Measurements from ENCODE around the gene RPS26.
"Not testable (repeated sequence)": the region's sequence is repeated elsewhere in the genome, so short reads cannot be mapped to it uniquely, and the experiment has no call there.

The RPS26 gene

DNA sequence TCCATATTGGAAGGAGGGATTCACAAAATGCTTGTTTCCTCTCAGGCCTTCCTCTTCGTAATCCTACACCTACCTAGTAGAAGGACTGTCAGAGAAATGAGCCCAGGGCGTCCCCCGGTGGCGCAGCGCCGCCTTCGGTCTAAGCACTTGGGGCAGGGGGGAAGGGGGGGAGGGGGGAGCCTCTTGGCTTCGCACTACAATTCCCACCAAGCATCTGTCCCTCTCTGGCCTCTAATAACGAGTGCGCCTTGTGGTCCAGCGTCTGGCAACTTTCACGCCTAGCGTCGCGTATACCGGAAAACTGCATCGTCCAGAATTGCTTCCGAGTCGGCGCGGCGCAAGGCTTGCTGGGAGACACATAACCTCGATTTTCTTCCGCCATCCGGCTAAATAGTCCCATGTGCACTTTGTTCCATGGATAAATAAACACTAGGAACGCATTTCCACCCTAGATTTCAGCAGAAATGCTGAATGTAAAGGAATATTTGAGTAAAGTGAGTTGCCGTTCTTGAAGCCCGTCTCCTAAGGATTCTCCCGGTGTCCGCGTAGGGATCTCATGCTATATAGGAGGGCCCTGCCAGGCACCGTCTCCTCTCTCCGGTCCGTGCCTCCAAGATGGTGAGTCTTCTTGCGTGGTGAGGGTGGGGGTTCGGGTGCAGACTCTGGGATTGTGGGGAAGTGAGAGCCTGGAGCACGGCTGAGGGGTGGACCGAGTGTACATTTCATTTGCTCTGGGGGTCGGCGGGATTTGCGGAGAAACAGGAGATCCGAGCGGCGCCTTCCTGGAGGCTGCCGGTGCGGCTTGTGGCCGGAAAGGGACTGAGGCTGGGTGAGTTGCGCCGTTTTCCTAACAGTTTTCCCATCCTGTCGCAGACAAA is at the start of gene RPS26:
TSS of gene RPS26 (plus strand) at position 367 of the 878 bp plus-strand sequence. CDS start at position 616, 249 bp downstream.
- ATAC-seq (replicated peaks; ENCODE audit: extremely low read depth, poor library complexity, severe bottlenecking) = peak; percentile 93
- DNase-seq (ENCODE audit: low spot score in 2 of 2) = peak; percentile 80 to 89
- H3K27ac Mint-ChIP-seq (ENCODE audit: low read depth) = peak within 1 kb of the TSS; percentile 92
- H3K4me1 Mint-ChIP-seq = peaks cover 26% of the 10 kb centered on the region
- H3K36me3 Mint-ChIP-seq (ENCODE audit: insufficient read depth) = peaks cover 50% of the 10 kb centered on the region
- H3K4me3 Mint-ChIP-seq = peak within 1 kb of the TSS; percentile 88
- no peaks in the 10 kb centered on the region for H3K9me3 Mint-ChIP-seq
- H3K27me3 Mint-ChIP-seq = no peaks in the 10 kb centered on the region

DNA sequence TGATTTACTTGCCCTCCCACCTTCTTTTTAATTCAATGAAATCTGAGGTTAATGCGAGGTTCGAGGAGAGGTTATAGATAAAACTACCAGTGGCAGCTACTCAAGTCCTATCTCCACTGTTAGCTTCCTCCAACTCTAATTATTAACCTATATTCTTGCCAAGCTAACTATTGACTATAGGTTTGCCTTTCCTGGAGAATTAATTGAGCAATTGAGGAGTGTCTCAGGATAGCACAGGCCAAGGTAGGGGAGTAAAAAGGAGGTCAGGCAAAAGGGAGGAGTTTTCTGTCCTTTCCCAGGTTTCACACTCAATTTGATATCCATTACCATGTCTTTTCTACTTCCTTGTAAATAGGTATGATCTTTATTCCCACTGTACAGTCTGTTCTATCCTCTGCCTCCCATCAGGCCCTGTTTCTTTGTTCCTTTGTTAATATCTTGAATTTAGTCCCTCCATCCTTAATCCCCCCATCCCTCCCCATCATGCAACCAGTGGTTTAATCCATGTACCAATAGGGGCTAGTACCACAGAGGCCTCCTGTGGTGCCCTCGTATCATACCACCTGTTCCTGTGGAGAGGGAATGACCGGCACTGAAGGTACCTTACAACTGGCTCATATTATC is 48.4 kb upstream of the RPS26 start:
- Mint-ChIP-seq H3K9me3 (no peaks in the 10 kb centered on the region), H3K4me1 (peaks cover 6% of the 10 kb centered on the region), H3K4me3 (no peak overlapping the region), H3K27ac (ENCODE audit: low read depth) (no peak overlapping the region), H3K36me3 (ENCODE audit: insufficient read depth) (peaks cover 48% of the 10 kb centered on the region), H3K27me3 (no peaks in the 10 kb centered on the region)
- no peak for DNase-seq (ENCODE audit: low spot score in 2 of 2)
- no peak for ATAC-seq (replicated peaks; ENCODE audit: extremely low read depth, poor library complexity, severe bottlenecking)

DNA sequence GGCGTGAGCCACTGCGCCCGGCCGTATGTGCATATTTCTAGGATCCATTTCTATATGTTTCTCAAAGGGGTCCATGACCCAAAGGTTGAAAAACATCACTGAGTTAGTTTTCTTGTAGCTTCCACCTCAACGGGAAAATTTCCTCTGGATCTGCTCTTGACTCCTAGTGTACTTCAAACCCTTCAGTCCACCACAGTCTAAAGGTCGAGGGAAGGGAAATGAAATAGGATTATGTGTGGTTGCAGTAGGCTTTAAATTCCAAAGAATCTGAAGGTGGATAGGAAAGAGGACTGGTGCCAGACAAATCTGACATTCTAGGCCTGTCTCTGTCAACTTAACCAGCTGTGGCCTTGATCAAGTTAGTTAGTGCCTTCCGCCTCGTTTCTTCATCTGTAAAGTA is 46.4 kb upstream of the RPS26 start:
- no peaks in the 10 kb centered on the region for H3K9me3 Mint-ChIP-seq
- H3K4me1 Mint-ChIP-seq = peaks cover 6% of the 10 kb centered on the region
- no peak overlapping the region for H3K27ac Mint-ChIP-seq (ENCODE audit: low read depth)
- no peak for DNase-seq (ENCODE audit: low spot score in 2 of 2)
- peaks cover 38% of the 10 kb centered on the region for H3K36me3 Mint-ChIP-seq (ENCODE audit: insufficient read depth)
- no peak for ATAC-seq (replicated peaks; ENCODE audit: extremely low read depth, poor library complexity, severe bottlenecking)
- no peak overlapping the region for H3K4me3 Mint-ChIP-seq
- H3K27me3 Mint-ChIP-seq = no peaks in the 10 kb centered on the region

DNA sequence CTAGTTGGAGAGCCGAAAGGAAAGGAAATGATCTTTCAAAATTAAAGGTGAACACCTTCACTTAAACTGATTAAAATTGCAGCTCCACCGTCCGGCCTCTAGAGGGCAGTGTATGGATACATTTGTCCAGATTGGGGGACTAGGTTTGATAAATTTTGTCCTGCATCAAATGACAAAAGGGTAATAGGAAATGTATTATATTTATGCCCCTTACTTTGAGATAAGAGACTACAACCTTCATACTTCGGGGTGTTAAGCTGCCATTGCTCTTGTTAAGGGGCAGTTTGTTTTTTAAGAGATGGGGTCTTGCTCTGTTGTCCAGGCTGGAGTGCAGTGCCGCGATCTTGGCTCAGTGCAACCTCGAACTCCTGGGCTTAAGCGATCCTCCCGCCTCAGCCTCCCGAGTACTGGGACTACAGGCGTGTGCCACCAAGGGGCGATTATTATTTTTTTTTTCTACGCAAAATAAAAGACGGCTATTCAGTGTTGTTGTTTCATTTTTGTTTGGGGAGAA is 45.5 kb upstream of the RPS26 start:
- DNase-seq (ENCODE audit: low spot score in 2 of 2) (peak; percentile 34 to 52), ATAC-seq (replicated peaks; ENCODE audit: extremely low read depth, poor library complexity, severe bottlenecking) (peak; percentile 65)
- Mint-ChIP-seq H3K36me3 (ENCODE audit: insufficient read depth) (peaks cover 29% of the 10 kb centered on the region), H3K4me1 (peaks cover 6% of the 10 kb centered on the region), H3K27me3 (no peaks in the 10 kb centered on the region), H3K9me3 (no peaks in the 10 kb centered on the region), H3K4me3 (no peak overlapping the region), H3K27ac (ENCODE audit: low read depth) (no peak overlapping the region)

DNA sequence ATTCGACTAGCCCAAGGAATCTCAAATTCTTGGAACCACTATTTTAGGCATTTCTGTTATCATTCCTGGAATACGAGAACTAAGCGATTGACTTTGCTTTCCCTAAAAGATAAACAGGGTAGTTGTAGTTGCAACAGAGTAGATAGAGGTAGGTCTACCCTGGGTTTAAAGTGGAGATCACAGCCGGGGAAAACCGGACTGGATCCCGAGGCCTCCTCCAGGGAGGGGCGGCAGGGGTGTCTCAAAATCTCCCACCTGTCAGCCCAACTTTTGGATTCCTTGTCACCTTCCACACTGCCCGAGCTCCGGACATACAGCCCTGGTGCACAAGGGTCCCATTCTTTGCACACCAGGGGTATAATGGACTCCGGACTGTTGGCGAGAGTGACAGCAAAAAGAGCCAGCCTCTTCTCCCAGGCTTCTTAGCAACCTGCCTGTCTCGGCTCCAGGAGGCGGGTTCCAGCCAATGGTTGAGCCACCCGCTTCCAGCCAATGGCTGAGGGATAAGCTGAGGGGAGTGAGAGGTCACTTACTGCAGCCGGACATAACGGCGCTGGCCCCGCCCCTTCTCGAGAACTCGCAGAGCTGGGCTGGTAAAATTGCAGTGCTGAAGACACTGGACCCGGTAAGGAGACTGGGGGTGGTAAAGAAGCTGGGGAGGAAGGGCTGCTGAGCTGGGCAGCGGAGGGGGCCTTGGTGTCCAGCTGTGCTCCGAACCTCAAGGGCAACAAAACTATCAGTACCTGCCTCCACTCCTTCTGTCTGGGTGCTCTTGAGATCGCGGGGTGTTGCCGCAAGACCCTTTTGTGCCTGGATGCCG is 44.8 kb upstream of the RPS26 start, which contains the start of gene SUOX:
TSS of gene SUOX (plus strand) at position 562 of the 820 bp plus-strand sequence. CDS start 4,946 bp downstream, outside the sequence.
- DNase-seq (ENCODE audit: low spot score in 2 of 2) = no peak
- H3K27ac Mint-ChIP-seq (ENCODE audit: low read depth) = no peak within 1 kb of the TSS
- no peaks in the 10 kb centered on the region for H3K9me3 Mint-ChIP-seq
- H3K4me1 Mint-ChIP-seq = peaks cover 6% of the 10 kb centered on the region
- peak; percentile 46 for ATAC-seq (replicated peaks; ENCODE audit: extremely low read depth, poor library complexity, severe bottlenecking)
- H3K4me3 Mint-ChIP-seq = no peak within 1 kb of the TSS
- peaks cover 22% of the 10 kb centered on the region for H3K36me3 Mint-ChIP-seq (ENCODE audit: insufficient read depth)
- H3K27me3 Mint-ChIP-seq = no peaks in the 10 kb centered on the region

DNA sequence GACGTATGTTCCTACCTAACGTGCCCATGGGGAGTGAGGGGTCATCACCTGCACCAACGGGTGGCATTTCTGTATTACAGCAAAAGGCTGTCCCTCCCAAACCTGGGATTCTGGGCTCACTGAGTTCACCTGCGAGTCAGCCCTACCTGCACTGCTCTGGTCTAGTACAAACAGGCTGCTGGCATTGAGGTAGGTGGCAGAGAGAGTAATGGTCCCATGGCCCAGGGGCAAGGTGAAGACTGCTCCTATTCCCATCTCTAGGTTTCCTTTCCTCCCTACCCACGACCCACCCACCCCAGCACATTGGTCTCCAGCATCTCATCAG is 44.2 kb upstream of the RPS26 start:
- Mint-ChIP-seq H3K27ac (ENCODE audit: low read depth) (no peak overlapping the region), H3K36me3 (ENCODE audit: insufficient read depth) (peaks cover 16% of the 10 kb centered on the region), H3K4me1 (peaks cover 6% of the 10 kb centered on the region), H3K9me3 (no peaks in the 10 kb centered on the region), H3K4me3 (no peak overlapping the region), H3K27me3 (no peaks in the 10 kb centered on the region)
- no peak for DNase-seq (ENCODE audit: low spot score in 2 of 2)
- no peak for ATAC-seq (replicated peaks; ENCODE audit: extremely low read depth, poor library complexity, severe bottlenecking)

DNA sequence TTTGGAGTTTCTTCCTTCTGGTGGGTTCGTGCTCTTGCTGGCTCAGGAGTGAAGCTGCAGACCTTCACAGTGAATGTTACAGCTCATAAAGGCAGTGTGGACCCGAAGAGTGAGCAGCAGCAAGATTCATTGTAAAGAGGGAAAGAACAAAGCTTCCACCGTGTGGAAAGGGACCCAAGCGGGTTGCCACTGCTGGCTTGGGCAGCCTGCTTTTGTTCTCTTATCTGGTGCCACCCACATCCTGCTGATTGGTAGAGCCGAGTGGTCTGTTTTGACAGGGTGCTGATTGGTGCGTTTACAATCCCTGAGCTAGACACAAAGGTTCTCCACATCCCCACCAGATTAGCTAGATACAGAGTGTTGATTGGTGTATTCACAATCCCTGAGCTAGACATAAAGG is 42.2 kb upstream of the RPS26 start:
- DNase-seq (ENCODE audit: low spot score in 2 of 2); H3K27me3 Mint-ChIP-seq; H3K27ac Mint-ChIP-seq (ENCODE audit: low read depth); H3K4me1 Mint-ChIP-seq; H3K9me3 Mint-ChIP-seq; H3K4me3 Mint-ChIP-seq; H3K36me3 Mint-ChIP-seq (ENCODE audit: insufficient read depth); ATAC-seq (replicated peaks; ENCODE audit: extremely low read depth, poor library complexity, severe bottlenecking): not testable (repeated sequence)

DNA sequence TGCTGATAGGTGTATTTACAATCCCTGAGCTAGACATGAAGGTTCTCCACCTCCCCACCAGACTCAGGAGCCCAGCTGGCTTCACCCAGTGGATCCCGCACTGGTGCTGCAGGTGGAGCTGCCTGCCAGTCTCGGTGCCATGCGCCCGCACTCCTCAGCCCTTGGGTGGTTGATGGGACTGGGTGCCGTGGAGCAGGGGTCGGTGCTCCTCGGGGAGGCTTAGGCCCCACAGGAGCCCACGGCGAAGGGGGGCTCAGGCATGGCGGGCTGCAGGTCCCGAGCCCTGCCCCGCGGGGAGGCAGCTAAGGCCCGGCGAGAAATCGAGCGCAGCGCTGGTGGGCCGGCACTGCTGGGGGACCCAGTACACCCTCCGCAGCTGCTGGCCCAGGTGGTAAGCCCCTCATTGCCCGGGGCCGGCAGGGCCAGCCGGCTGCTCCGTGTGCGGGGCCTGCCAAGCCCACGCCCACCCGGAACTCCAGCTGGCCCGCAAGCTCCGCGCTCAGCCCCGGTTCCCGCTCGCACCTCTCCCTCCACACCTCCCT is 41.6 kb upstream of the RPS26 start:
- H3K27ac Mint-ChIP-seq (ENCODE audit: low read depth); H3K9me3 Mint-ChIP-seq; H3K4me1 Mint-ChIP-seq; H3K27me3 Mint-ChIP-seq; ATAC-seq (replicated peaks; ENCODE audit: extremely low read depth, poor library complexity, severe bottlenecking); H3K36me3 Mint-ChIP-seq (ENCODE audit: insufficient read depth); DNase-seq (ENCODE audit: low spot score in 2 of 2); H3K4me3 Mint-ChIP-seq: not testable (repeated sequence)

DNA sequence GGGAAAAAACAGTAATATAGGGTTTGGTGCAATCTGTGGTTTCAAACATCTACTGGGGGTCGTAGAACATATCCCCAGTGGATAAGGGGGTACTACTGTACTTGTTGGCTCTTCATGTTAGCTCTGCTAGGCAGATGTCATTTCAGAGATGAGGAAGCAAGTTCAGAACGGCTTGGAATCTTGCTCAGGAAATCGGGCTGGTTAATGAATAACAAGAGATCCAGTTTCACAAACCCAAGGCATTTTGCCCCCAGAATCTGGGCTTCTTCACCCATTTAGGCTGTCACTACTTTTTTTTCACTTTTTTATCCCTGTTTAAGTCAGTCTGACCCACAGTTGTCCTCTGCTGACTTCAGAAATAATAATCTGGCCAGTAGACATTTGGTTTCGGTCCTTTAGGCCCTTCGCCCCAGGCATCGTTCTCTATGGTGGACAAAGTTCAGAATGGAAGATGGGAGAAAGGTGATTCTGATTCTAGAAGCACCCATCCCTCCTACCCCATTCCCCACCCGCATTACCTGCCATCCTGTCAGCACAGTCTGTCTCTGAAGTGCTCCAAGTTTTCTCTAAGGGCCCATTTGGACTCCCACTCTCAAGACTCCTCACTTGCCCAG is 40.1 kb upstream of the RPS26 start:
- H3K4me3 Mint-ChIP-seq = no peak overlapping the region
- no peaks in the 10 kb centered on the region for H3K9me3 Mint-ChIP-seq
- no peak overlapping the region for H3K27ac Mint-ChIP-seq (ENCODE audit: low read depth)
- no peaks in the 10 kb centered on the region for H3K4me1 Mint-ChIP-seq
- H3K27me3 Mint-ChIP-seq = no peaks in the 10 kb centered on the region
- ATAC-seq (replicated peaks; ENCODE audit: extremely low read depth, poor library complexity, severe bottlenecking) = no peak
- peaks cover 2% of the 10 kb centered on the region for H3K36me3 Mint-ChIP-seq (ENCODE audit: insufficient read depth)
- DNase-seq (ENCODE audit: low spot score in 2 of 2) = no peak

DNA sequence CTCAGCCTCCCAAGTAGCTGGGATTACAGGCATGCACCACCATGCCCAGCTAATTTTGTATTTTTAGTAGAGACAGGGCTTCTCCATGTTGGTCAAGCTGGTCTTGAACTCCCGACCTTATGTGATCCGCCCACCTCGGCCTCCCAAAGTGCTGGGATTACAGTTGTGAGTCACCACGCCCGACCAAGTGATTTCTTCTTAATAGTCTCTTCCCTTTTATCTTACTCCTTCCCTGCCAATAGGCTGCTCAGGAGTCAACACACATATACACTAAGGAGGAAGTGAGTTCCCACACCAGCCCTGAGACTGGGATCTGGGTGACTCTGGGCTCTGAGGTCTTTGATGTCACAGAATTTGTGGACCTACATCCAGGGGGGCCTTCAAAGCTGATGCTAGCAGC is 38.3 kb upstream of the RPS26 start:
- not testable (repeated sequence) for H3K27me3 Mint-ChIP-seq; DNase-seq (ENCODE audit: low spot score in 2 of 2); H3K4me3 Mint-ChIP-seq; H3K27ac Mint-ChIP-seq (ENCODE audit: low read depth); ATAC-seq (replicated peaks; ENCODE audit: extremely low read depth, poor library complexity, severe bottlenecking); H3K36me3 Mint-ChIP-seq (ENCODE audit: insufficient read depth); H3K9me3 Mint-ChIP-seq
- H3K4me1 Mint-ChIP-seq = peaks cover 12% of the 10 kb centered on the region

DNA sequence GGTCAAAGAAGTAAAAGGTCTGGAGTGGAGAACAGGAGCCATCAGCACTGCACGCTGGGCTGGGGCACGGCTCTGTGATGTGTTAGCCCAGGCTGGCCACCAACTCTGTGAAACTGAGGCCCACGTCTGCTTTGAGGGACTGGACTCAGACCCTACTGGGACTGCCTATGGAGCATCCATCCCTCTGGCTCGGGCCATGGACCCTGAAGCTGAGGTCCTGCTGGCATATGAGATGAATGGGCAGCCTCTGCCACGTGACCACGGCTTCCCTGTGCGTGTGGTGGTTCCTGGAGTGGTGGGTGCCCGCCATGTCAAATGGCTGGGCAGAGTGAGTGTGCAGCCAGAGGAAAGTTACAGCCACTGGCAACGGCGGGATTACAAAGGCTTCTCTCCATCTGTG is 37.5 kb upstream of the RPS26 start:
- H3K36me3 Mint-ChIP-seq (ENCODE audit: insufficient read depth) = peaks cover 7% of the 10 kb centered on the region

More for the DNA sequence above, 37.5 kb upstream of the RPS26 start:
- peaks cover 18% of the 10 kb centered on the region for H3K4me1 Mint-ChIP-seq
- no peaks in the 10 kb centered on the region for H3K27me3 Mint-ChIP-seq
- no peak overlapping the region for H3K27ac Mint-ChIP-seq (ENCODE audit: low read depth)
- DNase-seq (ENCODE audit: low spot score in 2 of 2) = no peak
- no peak overlapping the region for H3K4me3 Mint-ChIP-seq
- H3K9me3 Mint-ChIP-seq = no peaks in the 10 kb centered on the region
- ATAC-seq (replicated peaks; ENCODE audit: extremely low read depth, poor library complexity, severe bottlenecking) = no peak
